ENCODE results near the gene KANTR. TPM values are rescaled to one million over a fixed set of nuclear protein-coding genes. Genes with fewer than 3 reads are reported as not detected.

KANTR gene
- total RNA-seq, 6 experiments from 2014 or later, result 2.2 to 6.1 (median 4.0) TPM

- Histone ChIP-seq H3K27me3 (no peaks in the 10 kb centered on the region), H3K27ac (no peak overlapping the region), H3K4me3 (no peak overlapping the region), H3K36me3 (no peaks in the 10 kb centered on the region), H3K4me1 (peaks cover 0 to 3% (median 0%) of the 10 kb centered on the region in 4 donors), H3K9me3 (no peaks in the 10 kb centered on the region)
- TF ChIP-seq CTCF (IDR thresholded peaks at IDR 0.05) (no peak), POLR2A (IDR thresholded peaks at IDR 0.05) (no peak)
- intact Hi-C loops (cut with DNase I), result no loop called here
- DNase-seq (no peak), ATAC-seq (no peak)
- 42% methylated on average over 2 of the region's 4 CpGs for WGBS (ENCODE audit: insufficient coverage, low coverage, low lambda C conversion rate, missing lambda C conversion rate)
Observed at GRCh38 chrX:53084043-53084570, 9.8 kb upstream of the KANTR start.

DNA sequence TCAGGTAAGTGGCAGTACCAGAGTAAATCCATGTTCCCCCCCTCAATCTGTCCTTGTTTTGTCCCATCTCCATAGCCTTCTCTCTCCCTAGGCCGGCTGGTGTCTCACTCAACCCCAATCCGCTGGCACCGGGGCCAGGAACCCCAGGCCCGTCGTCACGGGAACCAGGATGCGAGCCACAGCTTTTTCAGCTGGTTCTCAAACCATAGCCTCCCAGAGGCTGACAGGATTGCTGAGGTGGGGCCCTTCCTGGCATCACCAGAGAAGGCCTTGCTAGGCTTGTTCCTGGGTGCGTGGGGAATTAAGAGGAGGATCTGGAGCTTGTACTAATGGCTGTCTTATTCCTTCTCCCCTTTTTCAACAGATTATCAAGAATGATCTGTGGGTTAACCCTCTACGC, 9.1 kb upstream of the KANTR start:
- peaks cover 0 to 3% (median 0%) of the 10 kb centered on the region in 4 donors for H3K4me1 ChIP-seq
- H3K9me3 ChIP-seq, result no peaks in the 10 kb centered on the region
- no peak overlapping the region for H3K27ac ChIP-seq
- no peak overlapping the region for H3K4me3 ChIP-seq
- TF ChIP-seq POLR2A (IDR thresholded peaks at IDR 0.05), result no peak
- TF ChIP-seq CTCF (IDR thresholded peaks at IDR 0.05), result no peak
- H3K36me3 ChIP-seq, result no peaks in the 10 kb centered on the region
- ATAC-seq (no peak), DNase-seq (no peak)
- intact Hi-C loops (cut with DNase I), result no loop called here
- H3K27me3 ChIP-seq, result no peaks in the 10 kb centered on the region
- 60% methylated on average over 3 of the region's 9 CpGs for WGBS (ENCODE audit: insufficient coverage, low coverage, low lambda C conversion rate, missing lambda C conversion rate)

DNA sequence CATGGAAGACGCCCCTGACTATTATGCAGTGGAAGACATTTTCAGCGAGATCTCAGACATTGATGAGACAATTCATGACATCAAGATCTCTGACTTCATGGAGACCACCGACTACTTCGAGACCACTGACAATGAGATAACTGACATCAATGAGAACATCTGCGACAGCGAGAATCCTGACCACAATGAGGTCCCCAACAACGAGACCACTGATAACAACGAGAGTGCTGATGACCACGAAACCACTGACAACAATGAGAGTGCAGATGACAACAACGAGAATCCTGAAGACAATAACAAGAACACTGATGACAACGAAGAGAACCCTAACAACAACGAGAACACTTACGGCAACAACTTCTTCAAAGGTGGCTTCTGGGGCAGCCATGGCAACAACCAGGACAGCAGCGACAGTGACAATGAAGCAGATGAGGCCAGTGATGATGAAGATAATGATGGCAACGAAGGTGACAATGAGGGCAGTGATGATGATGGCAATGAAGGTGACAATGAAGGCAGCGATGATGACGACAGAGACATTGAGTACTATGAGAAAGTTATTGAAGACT, 8.2 kb upstream of the KANTR start:
- DNase-seq (no peak), ATAC-seq (no peak)
- Histone ChIP-seq H3K36me3 (no peaks in the 10 kb centered on the region), H3K9me3 (no peaks in the 10 kb centered on the region), H3K27ac (no peak overlapping the region), H3K4me3 (no peak overlapping the region), H3K27me3 (no peaks in the 10 kb centered on the region), H3K4me1 (peaks cover 0 to 3% (median 0%) of the 10 kb centered on the region in 4 donors)
- intact Hi-C loops (cut with DNase I), result no loop called here
- 75% methylated on average over 14 of the region's 17 CpGs for WGBS (ENCODE audit: insufficient coverage, low coverage, low lambda C conversion rate, missing lambda C conversion rate)
- TF ChIP-seq POLR2A (IDR thresholded peaks at IDR 0.05), result no peak
- TF ChIP-seq CTCF (IDR thresholded peaks at IDR 0.05), result no peak

- H3K4me1 ChIP-seq, result peaks cover 0 to 3% (median 0%) of the 10 kb centered on the region in 4 donors
- H3K36me3 ChIP-seq, result no peaks in the 10 kb centered on the region
- ATAC-seq (peak in 2 of 4 donors; percentile 17 to 31), DNase-seq (peak in 2 of 3 donors; percentile 49 to 75)
- no peaks in the 10 kb centered on the region for H3K9me3 ChIP-seq
- WGBS (ENCODE audit: insufficient coverage, low coverage, low lambda C conversion rate, missing lambda C conversion rate), result 33% methylated on average over 6 of the region's 6 CpGs
- intact Hi-C loops (cut with DNase I), result no loop called here
- TF ChIP-seq CTCF (IDR thresholded peaks at IDR 0.05) (no peak), POLR2A (IDR thresholded peaks at IDR 0.05) (no peak)
- H3K27me3 ChIP-seq, result no peaks in the 10 kb centered on the region
- no peak overlapping the region for H3K4me3 ChIP-seq
- no peak overlapping the region for H3K27ac ChIP-seq
Observed at GRCh38 chrX:53086464-53086863, 7.5 kb upstream of the KANTR start.

Data from right lobe of liver (tissue), 6 donors.